ENCODE measurements around the gene CD83. TPM values are rescaled to one million over a fixed set of nuclear protein-coding genes. Genes with fewer than 3 reads are reported as not detected.

The CD83 gene
- total RNA-seq, 2 donors from 2014 or later, result 31.4 to 124 TPM

Other genes starting within 250 kb of the CD83 start
- not detected for gene RNF182, start 192.8 kb upstream of the CD83 start, total RNA-seq